Liver (tissue), 9 donors: ENCODE measurements around the gene PTPRN2. TPM values are rescaled to one million over a fixed set of nuclear protein-coding genes. Genes with fewer than 3 reads are reported as not detected.

Experiments
- DNase-seq: peaks from one replicate; pipeline ENCODE4 v3.0.0-alpha.2; 2017; ENCODE audit warnings: low spot score
- H3K27ac ChIP-seq, 2 donors: one replicate each; pipeline ENCODE4 v1.7.0; 2013; ENCODE audit warnings: inconsistent platforms in 2 of 2, low read length in 2 of 2, control low read depth in 1 of 2, low read depth in 1 of 2, mild to moderate bottlenecking in 1 of 2
- H3K27me3 ChIP-seq, 4 donors: one replicate each; pipeline versions ENCODE4 v1.6.1 to v1.7.0; 2013; ENCODE audit warnings: low read length in 3 of 4, inconsistent platforms in 1 of 4, mild to moderate bottlenecking in 1 of 4, moderate library complexity in 1 of 4; ENCODE audit not compliant: control insufficient read depth in 4 of 4, insufficient read depth in 4 of 4
- H3K36me3 ChIP-seq, 4 donors: one replicate each; pipeline versions ENCODE4 v1.6.1 to v1.7.0; 2013; ENCODE audit warnings: low read length in 3 of 4, mild to moderate bottlenecking in 3 of 4, low read depth in 1 of 4, moderate library complexity in 1 of 4; ENCODE audit not compliant: control insufficient read depth in 4 of 4, insufficient read depth in 3 of 4
- H3K4me1 ChIP-seq, 4 donors: one replicate each; pipeline versions ENCODE4 v1.6.1 to v1.7.0; 2013; ENCODE audit warnings: low read length in 3 of 4, mild to moderate bottlenecking in 3 of 4, moderate library complexity in 1 of 4; ENCODE audit not compliant: control insufficient read depth in 4 of 4, insufficient read depth in 4 of 4
- H3K4me3 ChIP-seq, 3 donors: one replicate each; pipeline versions ENCODE4 v1.6.1 to v1.7.0; 2013; ENCODE audit warnings: low read length in 3 of 3, control low read depth in 1 of 3, low read depth in 1 of 3, mild to moderate bottlenecking in 1 of 3
- H3K9ac ChIP-seq, 2 donors: one replicate each; pipeline ENCODE4 v1.7.0; 2013; ENCODE audit warnings: low read length in 2 of 2, mild to moderate bottlenecking in 2 of 2, moderate library complexity in 2 of 2, control low read depth in 1 of 2, low read depth in 1 of 2
- H3K9me3 ChIP-seq, 4 donors: one replicate each; pipeline versions ENCODE4 v1.6.1 to v1.7.0; 2013; ENCODE audit warnings: low read length in 3 of 4; ENCODE audit not compliant: control insufficient read depth in 4 of 4
- ATF3 ChIP-seq: IDR thresholded peaks from 2 replicates; pipeline ENCODE4 v1.6.1; 2016; ENCODE audit warnings: antibody characterized with exemption
- EGR1 ChIP-seq, 2 donors: IDR thresholded peaks; 2 replicates each; pipeline ENCODE4 v1.6.1; 2016 to 2018; ENCODE audit warnings: antibody characterized with exemption in 2 of 2, low read depth in 2 of 2
- FOXA1 ChIP-seq: IDR thresholded peaks from 2 replicates; pipeline ENCODE4 v1.6.1; 2016; ENCODE audit warnings: antibody characterized with exemption
- FOXA2 ChIP-seq: IDR thresholded peaks from 2 replicates; pipeline ENCODE4 v1.6.1; 2016; ENCODE audit warnings: antibody characterized with exemption
- GABPA ChIP-seq, 2 donors: IDR thresholded peaks in 1 of 2; conservative IDR thresholded peaks in 1 of 2; 2 replicates each; pipeline ENCODE4 v1.6.1; 2016; ENCODE audit warnings: antibody characterized with exemption in 2 of 2, mild to moderate bottlenecking in 1 of 2, moderate library complexity in 1 of 2
- HNF4A ChIP-seq, 2 donors: conservative IDR thresholded peaks; 2 replicates each; pipeline ENCODE4 v1.6.1; 2016; ENCODE audit warnings: antibody characterized with exemption in 2 of 2, mild to moderate bottlenecking in 2 of 2
- HNF4G ChIP-seq: IDR thresholded peaks from 2 replicates; pipeline ENCODE4 v1.6.1; 2016; ENCODE audit warnings: antibody characterized with exemption
- JUND ChIP-seq, 2 donors: IDR thresholded peaks; 2 replicates each; pipeline ENCODE4 v1.6.1; 2016; ENCODE audit warnings: antibody characterized with exemption in 2 of 2
- NR2F2 ChIP-seq: IDR thresholded peaks from 2 replicates; pipeline ENCODE4 v1.6.1; 2016; ENCODE audit warnings: antibody characterized with exemption
- RAD21 ChIP-seq, 2 donors: IDR thresholded peaks; 2 replicates each; pipeline ENCODE4 v1.6.1; 2016; ENCODE audit warnings: antibody characterized with exemption in 2 of 2, mild to moderate bottlenecking in 2 of 2
- REST ChIP-seq: IDR thresholded peaks from 2 replicates; pipeline ENCODE4 v1.6.1; 2016; ENCODE audit warnings: antibody characterized with exemption, mild to moderate bottlenecking
- RXRA ChIP-seq, 2 donors: IDR thresholded peaks; 2 replicates each; pipeline ENCODE4 v1.6.1; 2017 to 2018; ENCODE audit warnings: antibody characterized with exemption in 2 of 2, mild to moderate bottlenecking in 1 of 2
- SP1 ChIP-seq: IDR thresholded peaks from 2 replicates; pipeline ENCODE4 v1.6.1; 2018; ENCODE audit warnings: antibody characterized with exemption, mild to moderate bottlenecking
- TAF1 ChIP-seq: conservative IDR thresholded peaks from 2 replicates; pipeline ENCODE4 v1.6.1; 2016; ENCODE audit warnings: antibody characterized with exemption, mild to moderate bottlenecking
- YY1 ChIP-seq: IDR thresholded peaks from 2 replicates; pipeline ENCODE4 v1.6.1; 2016; ENCODE audit warnings: antibody characterized with exemption, mild to moderate bottlenecking
- ZBTB33 ChIP-seq: IDR thresholded peaks from 2 replicates; pipeline ENCODE4 v1.6.1; 2016; ENCODE audit warnings: antibody characterized with exemption
- WGBS: extraction: QIAGEN DNeasy Blood & Tissue Kit; methylation state at CpG from one replicate; pipeline ENCODE4 v1.1.7; 2013; 5-methylcytosine and 5-hydroxymethylcytosine counted together
- polyA plus RNA-seq, 2 donors: library from polyadenylated mRNA; stranded (reverse) in 1 of 2; unstranded in 1 of 2; fragments of 200-250 nt in 1 of 2; fragments of >200 nt in 1 of 2; fragmentation: Nextera tagmentation in 1 of 2; extraction: Ambion mirVana in 1 of 2; gene quantifications; one replicate each; pipeline versions ENCODE4 v1.2.1 to v1.2.3, GENCODE V29; 2013 to 2015
- total RNA-seq, 2 donors: library from RNA; depleted of rRNA; stranded (reverse); fragments of >200 nt; gene quantifications; one replicate each; pipeline ENCODE4 v1.2.3, GENCODE V29; 2014
- TF ChIP-seq, protein P1 (sequence below): fragments of 150-350 bp; IDR thresholded peaks from 2 replicates; pipeline ENCODE4 v1.5.1; 2017; ENCODE audit warnings: improper control_type of control experiment, low read depth, low read length; ENCODE audit not compliant: missing input control
- TF ChIP-seq, protein P2 (sequence below): IDR thresholded peaks from 2 replicates; pipeline ENCODE4 v1.6.1; 2016; ENCODE audit warnings: antibody characterized with exemption
- donor health status: healthy.
- donor health status: healthy.
- donor health status: healthy.
- donor health status: healthy.
- donor health status: healthy.

The PTPRN2 gene
- total and polyA plus RNA-seq, 4 donors = 0.75 to 1.9 (median 1.1) TPM

- peaks cover 2 to 8% (median 6%) of the 10 kb centered on the region in 4 donors for H3K9me3 ChIP-seq
Observed at GRCh38 chr7:158310924-158311666, 276.5 kb downstream of the PTPRN2 start.

More at GRCh38 chr7:158310924-158311666, 276.5 kb downstream of the PTPRN2 start:
- DNase-seq = no peak
- 85% methylated on average over 17 of the region's 17 CpGs for WGBS
- Histone ChIP-seq H3K36me3 (no peaks in the 10 kb centered on the region), H3K4me1 (no peaks in the 10 kb centered on the region), H3K27me3 (no peaks in the 10 kb centered on the region), H3K9ac (no peak overlapping the region), H3K4me3 (no peak overlapping the region), H3K27ac (no peak overlapping the region)
- no peak for TF ChIP-seq GABPA (IDR thresholded peaks at IDR 0.05 in 1 of 2, conservative IDR thresholded peaks at IDR 0.05 in 1 of 2)
- no peak for TF ChIP-seq FOXA2
- TF ChIP-seq ZBTB33 = no peak
- no peak for TF ChIP-seq HNF4A (conservative IDR thresholded peaks at IDR 0.05)
- no peak for TF ChIP-seq SP1
- no peak for TF ChIP-seq RAD21 (IDR thresholded peaks at IDR 0.05)
- no peak for TF ChIP-seq ATF3
- TF ChIP-seq EGR1 (IDR thresholded peaks at IDR 0.05; ENCODE audit: low read depth in 2 of 2) = no peak
- TF ChIP-seq, protein P1, sequence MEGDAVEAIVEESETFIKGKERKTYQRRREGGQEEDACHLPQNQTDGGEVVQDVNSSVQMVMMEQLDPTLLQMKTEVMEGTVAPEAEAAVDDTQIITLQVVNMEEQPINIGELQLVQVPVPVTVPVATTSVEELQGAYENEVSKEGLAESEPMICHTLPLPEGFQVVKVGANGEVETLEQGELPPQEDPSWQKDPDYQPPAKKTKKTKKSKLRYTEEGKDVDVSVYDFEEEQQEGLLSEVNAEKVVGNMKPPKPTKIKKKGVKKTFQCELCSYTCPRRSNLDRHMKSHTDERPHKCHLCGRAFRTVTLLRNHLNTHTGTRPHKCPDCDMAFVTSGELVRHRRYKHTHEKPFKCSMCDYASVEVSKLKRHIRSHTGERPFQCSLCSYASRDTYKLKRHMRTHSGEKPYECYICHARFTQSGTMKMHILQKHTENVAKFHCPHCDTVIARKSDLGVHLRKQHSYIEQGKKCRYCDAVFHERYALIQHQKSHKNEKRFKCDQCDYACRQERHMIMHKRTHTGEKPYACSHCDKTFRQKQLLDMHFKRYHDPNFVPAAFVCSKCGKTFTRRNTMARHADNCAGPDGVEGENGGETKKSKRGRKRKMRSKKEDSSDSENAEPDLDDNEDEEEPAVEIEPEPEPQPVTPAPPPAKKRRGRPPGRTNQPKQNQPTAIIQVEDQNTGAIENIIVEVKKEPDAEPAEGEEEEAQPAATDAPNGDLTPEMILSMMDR = no peak
- no peak for TF ChIP-seq YY1
- no peak for TF ChIP-seq RXRA (IDR thresholded peaks at IDR 0.05)
- no peak for TF ChIP-seq JUND (IDR thresholded peaks at IDR 0.05)
- no peak for TF ChIP-seq TAF1
- TF ChIP-seq REST = no peak
- TF ChIP-seq, protein P2, sequence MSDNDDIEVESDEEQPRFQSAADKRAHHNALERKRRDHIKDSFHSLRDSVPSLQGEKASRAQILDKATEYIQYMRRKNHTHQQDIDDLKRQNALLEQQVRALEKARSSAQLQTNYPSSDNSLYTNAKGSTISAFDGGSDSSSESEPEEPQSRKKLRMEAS = no peak
- no peak for TF ChIP-seq NR2F2
- no peak for TF ChIP-seq FOXA1
- TF ChIP-seq HNF4G = no peak
